HepG2 (cell line): ENCODE measurements around the gene PIAS1. TPM values are rescaled to one million over a fixed set of nuclear protein-coding genes. Genes with fewer than 3 reads are reported as not detected.
"Not testable (repeated sequence)": the region's sequence is repeated elsewhere in the genome, so short reads cannot be mapped to it uniquely, and the experiment has no call there.

Experiments
- ATAC-seq: fragments of 200-7000 bp; cut with Tn5 transposase; 3 replicates; pipeline ENCODE4 v1.9.1; 2020; ENCODE audit warnings: mild to moderate bottlenecking, moderate library complexity
- BruUV-seq: library from RNA; stranded (reverse); fragments of 400-500 nt; replicated peaks from 2 replicates; lab custom pipeline; 2021; lab: Mats Ljungman, UMichigan
- CTCF ChIA-PET: fragments of 300-600 bp; formaldehyde crosslinking; extraction: SDS; loops from one replicate; lab custom pipeline; 2021; ENCODE audit warnings: low total read pairs, inconsistent platforms, low intra/inter-chr PET ratio; lab: Yijun Ruan, JAX
- POLR2A ChIA-PET: fragments of 350-600 bp; sonication (Branson Sonifier 250); formaldehyde crosslinking; loops from one replicate; lab custom pipeline; 2020; ENCODE audit warnings: antibody characterized with exemption, inconsistent platforms; lab: Yijun Ruan, JAX
- DNase-seq: peaks from one replicate; pipeline ENCODE4 v3.0.0-alpha.2; 2015; ENCODE audit warnings: low spot score
- FAIRE-seq: peaks from 3 replicates; lab custom pipeline; 2011; peaks lifted over from hg19 to GRCh38; lab: Jason Lieb, UNC
- H2AFZ ChIP-seq: one replicate; pipeline ENCODE4 v1.6.1; 2011; ENCODE audit warnings: low read length, inconsistent platforms
- H3K27ac ChIP-seq: fragments of 300-600 bp; 3 replicates; pipeline ENCODE4 v1.8.0; 2011; ENCODE audit warnings: mixed run types, mild to moderate bottlenecking, mixed read lengths, low read length, inconsistent platforms; ENCODE audit not compliant: insufficient read depth; ENCODE audit errors: extremely low read length
- H3K27me3 ChIP-seq, 2 experiments: fragments of 200-600 bp in 1 of 2; 2 replicates in 1 of 2; 3 replicates in 1 of 2; pipeline versions ENCODE4 v1.6.0 to v1.8.0; 2011; ENCODE audit warnings: low read length in 2 of 2, mild to moderate bottlenecking in 2 of 2, moderate library complexity in 2 of 2, inconsistent platforms in 1 of 2; ENCODE audit not compliant: insufficient read depth in 2 of 2, control insufficient read depth in 1 of 2
- H3K36me3 ChIP-seq, 2 experiments: fragments of 200-600 bp in 1 of 2; replicated peaks in 1 of 2; 2 replicates in 1 of 2; 3 replicates in 1 of 2; pipeline versions ENCODE4 v1.5.1 to v1.8.0; 2011; ENCODE audit warnings: low read length in 2 of 2, inconsistent platforms in 1 of 2; ENCODE audit not compliant: insufficient read depth in 2 of 2, control insufficient read depth in 1 of 2
- H3K4me1 ChIP-seq: 2 replicates; pipeline ENCODE4 v1.5.1; 2012; ENCODE audit warnings: low read length, inconsistent platforms; ENCODE audit not compliant: insufficient read depth
- H3K4me2 ChIP-seq: 2 replicates; pipeline ENCODE4 v1.6.0; 2011; ENCODE audit warnings: low read depth, low read length, inconsistent platforms
- H3K4me3 ChIP-seq, 3 experiments: fragments of 200-600 bp in 1 of 3; sonication (generic), shearing (Covaris generic) in 1 of 3; replicated peaks in 1 of 3; 2 replicates each; pipeline ENCODE4 v1.5.1; 2011 to 2016; ENCODE audit warnings: low read length in 3 of 3, inconsistent platforms in 2 of 3, low read depth in 2 of 3, mild to moderate bottlenecking in 2 of 3, control low read depth in 1 of 3, mixed read lengths in 1 of 3; ENCODE audit not compliant: insufficient read depth in 1 of 3
- H3K79me2 ChIP-seq: one replicate; pipeline ENCODE4 v1.6.1; 2011; ENCODE audit warnings: low read length, inconsistent platforms; ENCODE audit not compliant: insufficient read depth
- H3K9ac ChIP-seq: 2 replicates; pipeline ENCODE4 v1.6.0; 2011; ENCODE audit warnings: mild to moderate bottlenecking, low read depth, low read length, inconsistent platforms; ENCODE audit not compliant: insufficient read depth
- H3K9me3 ChIP-seq: 2 replicates; pipeline ENCODE4 v1.5.1; 2012; ENCODE audit warnings: mild to moderate bottlenecking, low read length
- H4K20me1 ChIP-seq: 2 replicates; pipeline ENCODE4 v1.6.0; 2011; ENCODE audit warnings: inconsistent platforms, mild to moderate bottlenecking, low read length, moderate library complexity; ENCODE audit not compliant: insufficient read depth
- HNF1B ChIP-seq: sonication (generic); formaldehyde crosslinking; IDR thresholded peaks from 2 replicates; pipeline ENCODE4 v1.5.1; 2020; ENCODE audit warnings: mild to moderate bottlenecking, moderate library complexity, missing genetic modification reagents
- SAP130 ChIP-seq: IDR thresholded peaks from 2 replicates; pipeline ENCODE4 v1.6.1; 2016; ENCODE audit warnings: low read depth
- SP2 ChIP-seq: sonication (generic); formaldehyde crosslinking; IDR thresholded peaks from 2 replicates; pipeline ENCODE4 v1.5.1; 2020; ENCODE audit warnings: mild to moderate bottlenecking, missing genetic modification reagents
- TBP ChIP-seq: sonication (generic); formaldehyde crosslinking; IDR thresholded peaks from 2 replicates; pipeline ENCODE4 v1.5.0; 2020; ENCODE audit warnings: missing genetic modification reagents
- ZNF274 ChIP-seq: sonication (generic); formaldehyde crosslinking; IDR thresholded peaks from 2 replicates; pipeline ENCODE4 v1.5.1; 2020; ENCODE audit warnings: mild to moderate bottlenecking, missing genetic modification reagents
- ZNF792 ChIP-seq: IDR thresholded peaks from 2 replicates; pipeline ENCODE4 v1.6.1; 2016
- WGBS: methylation state at CpG from one replicate; pipeline ENCODE4 v1.1.6; 2017; ENCODE audit warnings: low lambda C conversion rate; 5-methylcytosine and 5-hydroxymethylcytosine counted together
- in situ Hi-C: cut with HindIII; loops from 2 replicates; pipeline ENCODE4 v1.10.0; 2017; ENCODE audit warnings: low pct_unique_long_range_greater_than_20kb; ENCODE audit not compliant: extremely low pct_ligation_motif_present
- intact Hi-C: fragments of 100-400 bp; cut with micrococcal nuclease; formaldehyde crosslinking; loops from one replicate; pipeline ENCODE4 v1.10.0; 2022; ENCODE audit not compliant: unreplicated experiment
- polyA plus RNA-seq, 8 experiments: library from polyadenylated mRNA; depleted of rRNA in 3 of 8; stranded (reverse) in 7 of 8; unstranded in 1 of 8; fragments of >200 nt; fragmentation: Illumina TruSeq in 4 of 8; extraction: Trizol in 4 of 8; gene quantifications; 2 replicates each; pipeline versions ENCODE4 v1.2.1 to v1.2.3, GENCODE V29; 2011 to 2016; ENCODE audit warnings: low read depth in 4 of 8, missing spikeins in 1 of 8, mixed read lengths in 1 of 8; ENCODE audit not compliant: insufficient read depth in 1 of 8
- total RNA-seq, 5 experiments: library from RNA; depleted of rRNA; stranded (reverse); fragments of >200 nt; fragmentation: Illumina TruSeq; extraction: Trizol; gene quantifications; 2 replicates each; pipeline ENCODE4 v1.2.3, GENCODE V29; 2016; ENCODE audit warnings: low read depth in 1 of 5

The PIAS1 gene
- total and polyA plus RNA-seq, 2 of the 13 experiments (the other 11 are each of a cell fraction or from before 2014, with no cell fraction given): 20.7 to 33.7 TPM

GRCh38 chr15:68234060-68234459 is 179.9 kb downstream of the PIAS1 start (continued):
- no peak for TF ChIP-seq ZNF274
- 0 out of 2 replicates have a peak, but pooled peaks have one; percentile 17 for TF ChIP-seq SAP130 (CRISPR knock-in tag)
- TF ChIP-seq TBP: no peak
- TF ChIP-seq ZNF792 (CRISPR knock-in tag): no peak
- TF ChIP-seq, all 625 proteins: peak for 12

- H3K79me2 ChIP-seq, H3K27ac ChIP-seq, BruUV-seq, ATAC-seq, H3K9ac ChIP-seq, CTCF ChIA-PET, DNase-seq, H3K27me3 ChIP-seq, FAIRE-seq, in situ Hi-C loops: not testable (repeated sequence)
- H3K4me1 ChIP-seq: peaks cover 54% of the 10 kb centered on the region
- H3K4me3 ChIP-seq: peak overlapping the region in 2 of 3 experiments; percentile 20 to 22; a peak in 1 of 6 replicates
- WGBS: 62% methylated on average over 9 of the region's 9 CpGs
- peak overlapping the region; percentile 92 for H2AFZ ChIP-seq
- TF ChIP-seq SP2 (CRISPR knock-in tag) (peak; percentile 6; the same call in 1 of the 2 replicates), HNF1B (0 out of 2 replicates have a peak, but pooled peaks have one; percentile 9)
- TF ChIP-seq, all 625 proteins: peak for 2; not testable (repeated sequence) for 623
- peak overlapping the region; percentile 76 for H3K4me2 ChIP-seq
- H4K20me1 ChIP-seq, POLR2A ChIA-PET, H3K36me3 ChIP-seq, H3K9me3 ChIP-seq: not testable (repeated sequence)
- intact Hi-C loops: loop anchor here (5.0 kb wide), 1 partner anchor 43 kb away; the partner anchor contains the start of gene FEM1B
Measured at GRCh38 chr15:68234520-68234919, 180.4 kb downstream of the PIAS1 start.
